GM12864 (cell line): ENCODE measurements around the gene GALNT7.
A peak's percentile ranks its signal among the peaks of the same experiment; 100 is the strongest.

Experiments used
- DNase-seq: peaks from one replicate; pipeline ENCODE4 v3.0.0-alpha.2; 2011; ENCODE audit warnings: low read depth
- H3K4me3 ChIP-seq: 2 replicates; pipeline ENCODE4 v1.5.1; 2011; ENCODE audit warnings: mild to moderate bottlenecking, low read depth, low read length, control low read depth
- CTCF ChIP-seq: IDR thresholded peaks from 2 replicates; pipeline ENCODE4 v1.5.1; 2011; ENCODE audit warnings: low read depth, mild to moderate bottlenecking, moderate library complexity, low read length, control low read depth, inconsistent platforms; ENCODE audit errors: missing control alignments

The GALNT7 gene

GRCh38 chr4:173282626-173283025 is 114.0 kb downstream of the GALNT7 start:
- TF ChIP-seq CTCF, result no peak
- no peak for DNase-seq
- H3K4me3 ChIP-seq, result no peak overlapping the region

GRCh38 chr4:173284463-173284862 is 115.9 kb downstream of the GALNT7 start:
- DNase-seq, result no peak
- TF ChIP-seq CTCF, result no peak
- no peak overlapping the region for H3K4me3 ChIP-seq

DNA sequence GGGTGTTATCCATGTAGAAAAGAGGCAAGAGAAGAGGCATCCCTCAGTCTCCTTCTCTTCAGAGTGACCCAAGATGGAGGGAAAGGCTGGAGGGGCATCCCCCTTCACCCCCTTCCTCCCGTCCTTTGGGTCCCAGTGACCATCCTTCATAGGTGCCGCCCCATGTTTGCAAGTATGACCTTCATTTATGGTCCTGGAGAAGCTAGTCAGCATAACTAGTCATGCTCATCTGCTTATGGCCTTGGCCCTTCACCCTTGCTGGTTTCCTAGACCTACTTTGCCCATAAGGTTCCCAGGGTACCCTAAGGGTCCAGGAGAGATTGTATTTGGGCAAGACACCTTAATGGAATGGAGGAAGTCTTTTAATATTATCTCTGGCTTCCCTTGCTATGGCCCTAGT is 118.9 kb downstream of the GALNT7 start:
- no peak overlapping the region for H3K4me3 ChIP-seq

DNA sequence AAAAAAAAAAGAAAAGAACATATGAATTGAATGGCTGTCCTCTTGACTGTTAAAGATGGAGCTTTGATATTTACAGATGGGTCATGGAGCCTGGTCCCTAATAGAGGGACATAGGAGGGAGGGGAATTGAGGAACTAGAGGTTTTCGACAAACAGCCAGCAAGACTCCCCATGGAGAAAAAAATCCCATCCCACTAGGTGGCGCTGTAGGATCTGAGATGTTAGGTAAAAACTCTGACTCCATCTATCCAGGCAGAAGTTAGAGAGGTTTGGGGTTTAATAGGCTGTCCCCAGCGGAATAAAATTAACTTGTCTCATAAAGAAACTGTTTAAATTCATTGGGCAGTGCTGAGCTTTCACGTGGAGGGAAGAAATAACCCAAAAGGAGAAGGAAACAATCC is 119.7 kb downstream of the GALNT7 start:
- peak; percentile 63 for TF ChIP-seq CTCF
- peak; percentile 40 for DNase-seq
- H3K4me3 ChIP-seq, result no peak overlapping the region

More for the DNA sequence above, 118.9 kb downstream of the GALNT7 start:
- DNase-seq, result no peak
- TF ChIP-seq CTCF, result no peak

DNA sequence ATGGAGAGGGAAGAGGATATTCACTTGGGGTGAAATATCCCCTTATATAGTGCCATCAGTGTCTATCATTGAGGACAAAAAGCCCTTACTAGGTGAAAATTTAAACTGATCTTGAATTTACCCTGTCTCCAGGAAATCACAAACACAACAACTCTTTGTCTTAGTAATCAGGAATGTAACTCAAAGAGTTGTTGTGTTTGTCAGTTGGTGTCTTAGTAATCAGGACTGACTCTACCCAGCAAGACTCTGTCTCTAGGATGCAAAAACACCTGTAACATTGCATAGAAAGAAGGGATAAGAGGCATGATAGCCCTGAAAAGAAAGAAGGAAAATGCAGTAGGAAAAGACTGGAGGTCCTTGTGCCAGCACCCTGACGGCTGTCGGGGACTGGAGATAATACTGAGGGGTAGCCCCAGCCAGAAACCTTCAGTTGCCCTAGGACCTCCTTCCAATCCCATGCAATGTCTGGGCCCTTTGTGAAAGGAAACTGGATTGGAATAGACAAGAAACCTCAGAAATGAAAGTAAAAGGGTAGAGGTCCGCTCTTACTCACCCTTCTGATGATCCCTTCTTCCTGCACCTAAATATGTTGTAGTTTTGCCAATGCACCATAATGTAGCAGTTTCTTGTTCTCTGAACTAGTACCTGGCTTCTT is 120.2 kb downstream of the GALNT7 start:
- no peak for TF ChIP-seq CTCF
- no peak overlapping the region for H3K4me3 ChIP-seq
- DNase-seq, result no peak

GRCh38 chr4:173289353-173289727 is 120.7 kb downstream of the GALNT7 start:
- H3K4me3 ChIP-seq, result no peak overlapping the region
- DNase-seq, result no peak
- no peak for TF ChIP-seq CTCF

DNA sequence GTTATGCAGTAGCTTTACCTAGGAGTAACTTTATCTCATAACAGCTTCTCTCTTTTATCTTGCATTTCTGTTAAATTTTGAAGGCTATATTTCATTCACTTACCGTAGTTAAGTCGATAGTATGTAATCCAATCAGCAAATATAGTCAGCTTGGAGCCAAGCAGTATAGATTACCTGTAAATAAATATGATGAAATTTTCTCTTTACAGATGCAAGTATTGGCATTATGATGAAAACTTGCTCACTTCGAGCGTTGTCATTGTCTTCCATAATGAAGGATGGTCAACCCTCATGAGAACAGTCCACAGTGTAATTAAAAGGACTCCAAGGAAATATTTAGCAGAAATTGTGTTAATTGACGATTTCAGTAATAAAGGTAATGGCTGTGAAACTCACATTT is 123.3 kb downstream of the GALNT7 start:
- H3K4me3 ChIP-seq, result no peak overlapping the region
- no peak for TF ChIP-seq CTCF
- no peak for DNase-seq
